HCT116 (cell line): ENCODE measurements around the gene UQCRFS1. TPM values are rescaled to one million over a fixed set of nuclear protein-coding genes. Genes with fewer than 3 reads are reported as not detected.

Source experiments
- ATAC-seq: fragments of 200-7000 bp; cut with Tn5 transposase; 2 replicates; pipeline ENCODE4 v1.9.1; 2020; ENCODE audit warnings: mild to moderate bottlenecking, moderate library complexity
- BruUV-seq: library from RNA; stranded (reverse); fragments of 400-500 nt; replicated peaks from 2 replicates; lab custom pipeline; 2021; lab: Mats Ljungman, UMichigan
- CTCF ChIA-PET: fragments of 300-600 bp; sonication (Branson Sonifier 250); formaldehyde crosslinking; loops from one replicate; lab custom pipeline; 2021; ENCODE audit warnings: antibody characterized with exemption; lab: Charles Lee
- POLR2A ChIA-PET: fragments of 300-600, 350-600 bp; sonication (Branson Sonifier 250); formaldehyde crosslinking; loops from one replicate; lab custom pipeline; 2021; ENCODE audit warnings: antibody characterized with exemption; lab: Charles Lee
- RAD21 ChIA-PET, 2 experiments: fragments of 300-600 bp; sonication (Branson Sonifier 250); formaldehyde crosslinking; loops; one replicate each; lab custom pipeline; 2023; ENCODE audit warnings: low total read pairs in 2 of 2; ENCODE audit not compliant: uncharacterized antibody in 2 of 2, unreplicated experiment in 2 of 2, low non-redundant PET in 1 of 2; lab: Charles Lee
- DNase-seq: peaks from one replicate; pipeline ENCODE4 v3.0.0-alpha.2; 2010; ENCODE audit warnings: low read depth, low spot score
- H2AFZ ChIP-seq: fragments of 200-600 bp; shearing (Covaris generic), sonication (generic); 2 replicates; pipeline ENCODE4 v1.6.1; 2017; ENCODE audit warnings: low read depth, mixed run types, mixed read lengths, antibody characterized with exemption, low read length; ENCODE audit not compliant: poor library complexity, severe bottlenecking
- H3K27ac ChIP-seq: 2 replicates; pipeline ENCODE4 v1.5.1; 2012; ENCODE audit warnings: low read depth, low read length
- H3K27me3 ChIP-seq: fragments of 200-600 bp; sonication (generic); 2 replicates; pipeline ENCODE4 v1.6.1; 2016; ENCODE audit warnings: mixed run types, low read length, mixed read lengths; ENCODE audit not compliant: insufficient read depth
- H3K36me3 ChIP-seq, 2 experiments: fragments of 200-500 bp in 1 of 2; fragments of 200-600 bp in 1 of 2; sonication (Bioruptor generic) in 1 of 2; sonication (generic) in 1 of 2; 2 replicates each; pipeline versions ENCODE4 v1.5.1 to v1.6.1; 2014 to 2016; ENCODE audit warnings: low read length in 2 of 2, inconsistent platforms in 1 of 2, mixed read lengths in 1 of 2, mixed run types in 1 of 2; ENCODE audit not compliant: insufficient read depth in 2 of 2, control insufficient read depth in 1 of 2
- H3K4me1 ChIP-seq, 2 experiments: fragments of 200-600 bp in 1 of 2; sonication (generic) in 1 of 2; 2 replicates each; pipeline versions ENCODE4 v1.5.1 to v1.6.1; 2012 to 2017; ENCODE audit warnings: low read length in 2 of 2, inconsistent platforms in 1 of 2, mild to moderate bottlenecking in 1 of 2, mixed read lengths in 1 of 2, mixed run types in 1 of 2, moderate library complexity in 1 of 2; ENCODE audit not compliant: insufficient read depth in 2 of 2, control insufficient read depth in 1 of 2
- H3K4me2 ChIP-seq: fragments of 200-600 bp; sonication (generic); 2 replicates; pipeline ENCODE4 v1.6.1; 2017; ENCODE audit warnings: mixed run types, low read length, mixed read lengths
- H3K4me3 ChIP-seq, 2 experiments: fragments of 200-600 bp in 1 of 2; sonication (generic) in 1 of 2; replicated peaks in 1 of 2; 2 replicates each; pipeline ENCODE4 v1.5.1; 2011 to 2016; ENCODE audit warnings: low read length in 2 of 2, control low read depth in 1 of 2, low read depth in 1 of 2, mild to moderate bottlenecking in 1 of 2, mixed read lengths in 1 of 2, mixed run types in 1 of 2
- H3K79me2 ChIP-seq: fragments of 200-600 bp; sonication (generic); 2 replicates; pipeline ENCODE4 v1.6.1; 2017; ENCODE audit warnings: mild to moderate bottlenecking, mixed run types, low read length, moderate library complexity, mixed read lengths; ENCODE audit not compliant: insufficient read depth
- H3K9ac ChIP-seq: fragments of 200-600 bp; sonication (generic); 2 replicates; pipeline ENCODE4 v1.6.1; 2016; ENCODE audit warnings: low read length, mixed read lengths
- H3K9me2 ChIP-seq: fragments of 200-600 bp; sonication (generic), shearing (Covaris generic); 2 replicates; pipeline ENCODE4 v1.6.1; 2017; ENCODE audit warnings: mixed run types, mild to moderate bottlenecking, moderate library complexity; ENCODE audit not compliant: insufficient read depth
- H3K9me3 ChIP-seq, 2 experiments: fragments of 200-500 bp in 1 of 2; fragments of 200-600 bp in 1 of 2; sonication (Bioruptor generic) in 1 of 2; sonication (generic) in 1 of 2; 2 replicates each; pipeline ENCODE4 v1.6.1; 2014 to 2017; ENCODE audit warnings: low read length in 2 of 2, mixed read lengths in 2 of 2, inconsistent platforms in 1 of 2, low read depth in 1 of 2, mild to moderate bottlenecking in 1 of 2, mixed run types in 1 of 2, moderate library complexity in 1 of 2; ENCODE audit not compliant: control insufficient read depth in 1 of 2, insufficient read depth in 1 of 2
- H4K20me1 ChIP-seq: fragments of 200-600 bp; sonication (generic), shearing (Covaris generic); 2 replicates; pipeline ENCODE4 v1.6.1; 2017; ENCODE audit warnings: mixed run types, mild to moderate bottlenecking, moderate library complexity; ENCODE audit not compliant: insufficient read depth
- CEBPB ChIP-seq: IDR thresholded peaks from 2 replicates; pipeline ENCODE4 v1.6.1; 2012; ENCODE audit warnings: low read depth
- CTCF ChIP-seq, 3 experiments: fragments of 200-600 bp in 1 of 3; sonication (generic) in 1 of 3; IDR thresholded peaks in 2 of 3; conservative IDR thresholded peaks in 1 of 3; 2 replicates each; pipeline ENCODE4 v1.5.1; 2012 to 2017; ENCODE audit warnings: low read depth in 2 of 3, low read length in 2 of 3, antibody characterized with exemption in 1 of 3, borderline replicate concordance in 1 of 3, control low read depth in 1 of 3, mild to moderate bottlenecking in 1 of 3, mixed read lengths in 1 of 3, mixed run types in 1 of 3, moderate library complexity in 1 of 3; ENCODE audit not compliant: insufficient read depth in 1 of 3
- EGR1 ChIP-seq: IDR thresholded peaks from 2 replicates; pipeline ENCODE4 v1.6.1; 2012; ENCODE audit warnings: low read depth
- EZH2 ChIP-seq: fragments of 200-600 bp; sonication (generic); IDR thresholded peaks from 2 replicates; pipeline ENCODE4 v1.6.1; 2017; ENCODE audit warnings: antibody characterized with exemption, mixed run types
- FOSL1 ChIP-seq: IDR thresholded peaks from 2 replicates; pipeline ENCODE4 v1.6.1; 2012; ENCODE audit warnings: low read depth
- MAX ChIP-seq: IDR thresholded peaks from 2 replicates; pipeline ENCODE4 v1.6.1; 2012
- POLR2A ChIP-seq: IDR thresholded peaks from 2 replicates; pipeline ENCODE4 v1.7.0; 2011; ENCODE audit warnings: borderline replicate concordance; ENCODE audit not compliant: insufficient read depth, insufficient read length; ENCODE audit errors: extremely low read depth
- SP1 ChIP-seq: IDR thresholded peaks from 2 replicates; pipeline ENCODE4 v1.6.1; 2012; ENCODE audit warnings: low read depth
- SRF ChIP-seq: IDR thresholded peaks from 2 replicates; pipeline ENCODE4 v1.6.1; 2012; ENCODE audit warnings: low read depth
- ZFX ChIP-seq: fragments of 450-650 bp; IDR thresholded peaks from 2 replicates; pipeline ENCODE4 v1.6.1; 2017
- ZNF274 ChIP-seq: fragments of 200-500 bp; sonication (Bioruptor generic); IDR thresholded peaks from 2 replicates; pipeline ENCODE4 v1.6.1; 2014; ENCODE audit warnings: mild to moderate bottlenecking, low read depth, low read length, inconsistent platforms
- intact Hi-C: fragments of 100-400 bp; cut with micrococcal nuclease; formaldehyde crosslinking; loops from 2 replicates; pipeline ENCODE4 v1.10.0; 2022
- total RNA-seq: library from RNA; stranded (reverse); gene quantifications from one replicate; pipeline ENCODE4 v1.2.1, GENCODE V29; 2021; ENCODE audit not compliant: unreplicated experiment
- TF ChIP-seq, protein P1 (sequence below): IDR thresholded peaks from 2 replicates; pipeline ENCODE4 v1.6.1; 2012

The UQCRFS1 gene
- total RNA-seq, 1 experiment from 2014 or later: 45.8 TPM

DNA sequence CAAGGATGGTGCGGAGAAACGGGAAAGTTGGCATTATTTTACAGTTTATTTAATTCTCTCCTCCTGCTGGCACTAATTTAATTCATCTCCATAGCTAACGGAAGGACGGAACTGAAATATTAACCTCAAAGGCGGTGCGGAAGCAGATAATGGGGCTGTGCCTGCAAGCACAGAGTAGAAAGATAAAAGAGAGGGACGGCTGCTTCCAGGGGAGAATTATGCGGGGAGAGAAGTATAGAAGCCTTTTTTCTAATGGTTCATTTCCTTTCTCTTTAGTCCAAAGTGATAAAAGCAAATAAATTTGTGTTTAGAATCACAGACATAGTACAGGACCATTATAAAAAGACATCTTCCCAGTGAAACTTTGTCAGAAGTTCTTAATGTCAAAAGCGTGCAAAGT, 34.5 kb upstream of the UQCRFS1 start:
- ATAC-seq (no peak), DNase-seq (no peak)
- H3K9me3 ChIP-seq: no peaks in the 10 kb centered on the region
- no peak for TF ChIP-seq POLR2A
- TF ChIP-seq CEBPB: no peak
- TF ChIP-seq CTCF (IDR thresholded peaks at IDR 0.05 in 2 of 3, conservative IDR thresholded peaks at IDR 0.05 in 1 of 3; ENCODE audit: borderline replicate concordance in 1 of 3, insufficient read depth in 1 of 3, low read depth in 2 of 3, low read length in 2 of 3): no peak
- no peak for TF ChIP-seq SRF
- no peak for TF ChIP-seq ZNF274
- TF ChIP-seq ZFX: no peak
- no peak for TF ChIP-seq FOSL1
- TF ChIP-seq EGR1: no peak
- no peak for TF ChIP-seq SP1
- TF ChIP-seq, protein P1, sequence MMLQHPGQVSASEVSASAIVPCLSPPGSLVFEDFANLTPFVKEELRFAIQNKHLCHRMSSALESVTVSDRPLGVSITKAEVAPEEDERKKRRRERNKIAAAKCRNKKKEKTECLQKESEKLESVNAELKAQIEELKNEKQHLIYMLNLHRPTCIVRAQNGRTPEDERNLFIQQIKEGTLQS: no peak
- no peak for TF ChIP-seq MAX
- TF ChIP-seq EZH2: no peak
- H3K27me3 ChIP-seq: peaks cover 23% of the 10 kb centered on the region; the same call in 1 of the 2 replicates
- no peaks in the 10 kb centered on the region for H3K4me1 ChIP-seq
- RAD21 ChIA-PET: no interaction called here
- CTCF ChIA-PET: no interaction called here
- no peaks in the 10 kb centered on the region for H3K79me2 ChIP-seq
- H3K4me3 ChIP-seq: no peak overlapping the region
- no peak overlapping the region for H3K9ac ChIP-seq
- POLR2A ChIA-PET: no interaction called here
- no peak overlapping the region for H2AFZ ChIP-seq
- intact Hi-C loops: no loop called here
- no TSS peak for BruUV-seq
- H3K9me2 ChIP-seq: no peaks in the 10 kb centered on the region
- no peaks in the 10 kb centered on the region for H4K20me1 ChIP-seq
- H3K4me2 ChIP-seq: no peak overlapping the region
- no peak overlapping the region for H3K27ac ChIP-seq
- H3K36me3 ChIP-seq: no peaks in the 10 kb centered on the region
